HepG2 (cell line): Measurements from ENCODE around the gene STUM. TPM values are rescaled to one million over a fixed set of nuclear protein-coding genes. Genes with fewer than 3 reads are reported as not detected.

Experiments used
- AHDC1 ChIP-seq: sonication (generic); formaldehyde crosslinking; IDR thresholded peaks from 2 replicates; pipeline ENCODE4 v1.5.1; 2020; ENCODE audit warnings: mild to moderate bottlenecking, missing genetic modification reagents, borderline replicate concordance
- CEBPZ ChIP-seq: IDR thresholded peaks from 2 replicates; pipeline ENCODE4 v1.6.1; 2012; ENCODE audit warnings: low read length, improper control_type of control experiment
- FOXP1 ChIP-seq, 2 experiments: fragments of 450-650 bp in 1 of 2; IDR thresholded peaks; 2 replicates each; pipeline ENCODE4 v1.6.1; 2017 to 2018; ENCODE audit warnings: antibody characterized with exemption in 1 of 2
- GRHL1 ChIP-seq: sonication (generic); formaldehyde crosslinking; conservative IDR thresholded peaks from 2 replicates; pipeline ENCODE4 v1.8.0; 2022; ENCODE audit warnings: missing genetic modification reagents
- HNF1B ChIP-seq: sonication (generic); formaldehyde crosslinking; IDR thresholded peaks from 2 replicates; pipeline ENCODE4 v1.5.1; 2020; ENCODE audit warnings: mild to moderate bottlenecking, moderate library complexity, missing genetic modification reagents
- KLF12 ChIP-seq: sonication (generic); formaldehyde crosslinking; IDR thresholded peaks from 2 replicates; pipeline ENCODE4 v1.4.0; 2020; ENCODE audit warnings: missing genetic modification reagents, borderline replicate concordance
- MIXL1 ChIP-seq: IDR thresholded peaks from 2 replicates; pipeline ENCODE4 v1.6.1; 2016
- PATZ1 ChIP-seq: sonication (generic); formaldehyde crosslinking; IDR thresholded peaks from 2 replicates; pipeline ENCODE4 v1.4.0; 2020; ENCODE audit warnings: missing genetic modification reagents
- SIX4 ChIP-seq: sonication (generic); formaldehyde crosslinking; IDR thresholded peaks from 2 replicates; pipeline ENCODE4 v1.4.0; 2020; ENCODE audit warnings: missing genetic modification reagents
- SOX5 ChIP-seq: IDR thresholded peaks from 2 replicates; pipeline ENCODE4 v1.6.1; 2016; ENCODE audit warnings: borderline replicate concordance
- TFDP2 ChIP-seq: sonication (generic); formaldehyde crosslinking; IDR thresholded peaks from 2 replicates; pipeline ENCODE4 v1.4.0; 2020; ENCODE audit warnings: missing genetic modification reagents
- YY1 ChIP-seq: IDR thresholded peaks from 2 replicates; pipeline ENCODE4 v1.6.1; 2011; ENCODE audit warnings: low read length, low read depth, moderate library complexity, mild to moderate bottlenecking; ENCODE audit not compliant: insufficient read depth, insufficient replicate concordance
- ZNF124 ChIP-seq: sonication (generic); formaldehyde crosslinking; IDR thresholded peaks from 2 replicates; pipeline ENCODE4 v1.4.0; 2020; ENCODE audit warnings: missing genetic modification reagents
- ZNF841 ChIP-seq: sonication (generic); formaldehyde crosslinking; IDR thresholded peaks from 2 replicates; pipeline ENCODE4 v1.8.1; 2023; ENCODE audit warnings: missing genetic modification reagents, borderline replicate concordance
- polyA plus RNA-seq, 8 experiments: library from polyadenylated mRNA; depleted of rRNA in 3 of 8; stranded (reverse) in 7 of 8; unstranded in 1 of 8; fragments of >200 nt; fragmentation: Illumina TruSeq in 4 of 8; extraction: Trizol in 4 of 8; gene quantifications; 2 replicates each; pipeline versions ENCODE4 v1.2.1 to v1.2.3, GENCODE V29; 2011 to 2016; ENCODE audit warnings: low read depth in 4 of 8, missing spikeins in 1 of 8, mixed read lengths in 1 of 8; ENCODE audit not compliant: insufficient read depth in 1 of 8
- total RNA-seq, 5 experiments: library from RNA; depleted of rRNA; stranded (reverse); fragments of >200 nt; fragmentation: Illumina TruSeq; extraction: Trizol; gene quantifications; 2 replicates each; pipeline ENCODE4 v1.2.3, GENCODE V29; 2016; ENCODE audit warnings: low read depth in 1 of 5

Gene STUM
- total and polyA plus RNA-seq, 2 of the 13 experiments (the other 11 are each of a cell fraction or from before 2014, with no cell fraction given), result not detected

- no peak for TF ChIP-seq AHDC1 (CRISPR knock-in tag)
- TF ChIP-seq SIX4, result no peak
- no peak for TF ChIP-seq CEBPZ
- no peak for TF ChIP-seq YY1
- no peak for TF ChIP-seq KLF12 (CRISPR knock-in tag)
- no peak for TF ChIP-seq TFDP2
- TF ChIP-seq ZNF841 (CRISPR knock-in tag), result no peak
- no peak for TF ChIP-seq SOX5 (CRISPR knock-in tag)
- no peak for TF ChIP-seq MIXL1
- no peak for TF ChIP-seq ZNF124 (CRISPR knock-in tag)
- TF ChIP-seq GRHL1, result no peak
- peak; percentile 50 for TF ChIP-seq PATZ1
- no peak for TF ChIP-seq FOXP1 (IDR thresholded peaks at IDR 0.05)
- no peak for TF ChIP-seq FOXP1 (CRISPR knock-in tag; IDR thresholded peaks at IDR 0.05)
- TF ChIP-seq HNF1B (CRISPR knock-in tag), result 0 out of 2 replicates have a peak, but pooled peaks have one; percentile 42
These were observed 85.6 kb downstream of the STUM start (continued) for GRCh38 chr1:226634166-226634588.
